CD14-positive monocyte (primary cell): ENCODE data around the gene STX4. TPM values are rescaled to one million over a fixed set of nuclear protein-coding genes. Genes with fewer than 3 reads are reported as not detected.

Experiments
- DNase-seq, 3 donors: peaks; one replicate each; pipeline ENCODE4 v3.0.0-alpha.2; 2011 to 2022
- H2AFZ ChIP-seq: 2 replicates; pipeline ENCODE4 v1.6.0; 2012; ENCODE audit warnings: mild to moderate bottlenecking, low read depth, low read length, inconsistent platforms; ENCODE audit not compliant: insufficient read depth, poor library complexity, severe bottlenecking
- H3K27ac ChIP-seq, 2 donors: 1 replicate in 1 of 2; 2 replicates in 1 of 2; pipeline ENCODE4 v1.5.1; 2012 to 2013; ENCODE audit warnings: low read length in 2 of 2, control low read depth in 1 of 2, inconsistent platforms in 1 of 2, low read depth in 1 of 2, mild to moderate bottlenecking in 1 of 2
- H3K27me3 ChIP-seq, 2 donors: one replicate each; pipeline versions ENCODE4 v1.6.0 to v1.6.1; 2011 to 2013; ENCODE audit warnings: low read length in 2 of 2; ENCODE audit not compliant: control insufficient read depth in 2 of 2, insufficient read depth in 2 of 2
- H3K36me3 ChIP-seq, 2 donors: replicated peaks in 1 of 2; 1 replicate in 1 of 2; 2 replicates in 1 of 2; pipeline versions ENCODE4 v1.5.1 to v1.6.1; 2012 to 2013; ENCODE audit warnings: low read length in 2 of 2, control low read depth in 1 of 2, inconsistent platforms in 1 of 2, mild to moderate bottlenecking in 1 of 2; ENCODE audit not compliant: insufficient read depth in 2 of 2, control insufficient read depth in 1 of 2
- H3K4me1 ChIP-seq, 2 donors: 1 replicate in 1 of 2; 2 replicates in 1 of 2; pipeline versions ENCODE4 v1.5.1 to v1.6.1; 2012 to 2013; ENCODE audit warnings: low read length in 2 of 2, control low read depth in 1 of 2, inconsistent platforms in 1 of 2, mild to moderate bottlenecking in 1 of 2, moderate library complexity in 1 of 2; ENCODE audit not compliant: insufficient read depth in 2 of 2, control insufficient read depth in 1 of 2
- H3K4me2 ChIP-seq: replicated peaks from 2 replicates; pipeline ENCODE3; 2012; ENCODE audit warnings: low read length, moderate library complexity, mild to moderate bottlenecking; ENCODE audit not compliant: poor library complexity, severe bottlenecking; ENCODE audit errors: extremely low read depth
- H3K4me3 ChIP-seq, 3 experiments: fragments of 200-600 bp in 1 of 3; sonication (generic) in 1 of 3; replicated peaks in 1 of 3; 1 replicate in 2 of 3; 2 replicates in 1 of 3; pipeline ENCODE4 v1.5.1; 2011 to 2013; ENCODE audit warnings: low read length in 3 of 3, mild to moderate bottlenecking in 3 of 3, control low read depth in 2 of 3, low read depth in 2 of 3, inconsistent platforms in 1 of 3, moderate library complexity in 1 of 3
- H3K79me2 ChIP-seq: 2 replicates; pipeline ENCODE4 v1.6.0; 2012; ENCODE audit warnings: mild to moderate bottlenecking, control low read depth, inconsistent platforms, low read length, moderate library complexity; ENCODE audit not compliant: insufficient read depth
- H3K9ac ChIP-seq: 2 replicates; pipeline ENCODE4 v1.6.0; 2017; ENCODE audit warnings: low read length, mild to moderate bottlenecking; ENCODE audit not compliant: insufficient read depth, poor library complexity, severe bottlenecking
- H3K9me3 ChIP-seq, 2 donors: replicated peaks in 1 of 2; 1 replicate in 1 of 2; 2 replicates in 1 of 2; pipeline versions ENCODE4 v1.5.1 to v1.6.1; 2012 to 2013; ENCODE audit warnings: low read length in 2 of 2, control low read depth in 1 of 2; ENCODE audit not compliant: control insufficient read depth in 1 of 2, insufficient read depth in 1 of 2
- H4K20me1 ChIP-seq: 2 replicates; pipeline ENCODE4 v1.6.0; 2012; ENCODE audit warnings: mild to moderate bottlenecking, low read length, control low read depth, moderate library complexity; ENCODE audit not compliant: insufficient read depth
- H3K27ac Mint-ChIP-seq, 7 donors: one replicate each; pipeline ENCODE4 v1.8.0; 2020; ENCODE audit warnings: mild to moderate bottlenecking in 7 of 7, mixed read lengths in 7 of 7, moderate library complexity in 6 of 7, inconsistent platforms in 2 of 7
- H3K27me3 Mint-ChIP-seq, 3 donors: one replicate each; pipeline ENCODE4 v1.8.0; 2021 to 2022; ENCODE audit warnings: low read depth in 3 of 3, mild to moderate bottlenecking in 3 of 3, mixed read lengths in 3 of 3, moderate library complexity in 3 of 3, inconsistent platforms in 1 of 3
- H3K36me3 Mint-ChIP-seq, 2 donors: one replicate each; pipeline ENCODE4 v1.8.0; 2020; ENCODE audit warnings: mixed read lengths in 2 of 2, inconsistent platforms in 1 of 2, mild to moderate bottlenecking in 1 of 2
- H3K4me1 Mint-ChIP-seq: one replicate; pipeline ENCODE4 v1.8.0; 2020; ENCODE audit warnings: mild to moderate bottlenecking, mixed read lengths
- H3K4me3 Mint-ChIP-seq, 2 donors: one replicate each; pipeline ENCODE4 v1.8.0; 2020; ENCODE audit warnings: mild to moderate bottlenecking in 2 of 2, mixed read lengths in 2 of 2, moderate library complexity in 1 of 2
- H3K9me3 Mint-ChIP-seq, 7 donors: one replicate each; pipeline ENCODE4 v1.8.0; 2020 to 2022; ENCODE audit warnings: mixed read lengths in 7 of 7, mild to moderate bottlenecking in 6 of 7, moderate library complexity in 6 of 7, inconsistent platforms in 2 of 7
- CTCF ChIP-seq: fragments of 200-600 bp; IDR thresholded peaks from one replicate; pipeline ENCODE4 v1.8.0; 2022; ENCODE audit warnings: antibody characterized with exemption, mild to moderate bottlenecking
- WGBS: methylation state at CpG from one replicate; pipeline ENCODE4 v1.1.5; 2013; ENCODE audit warnings: missing lambda C conversion rate; ENCODE audit not compliant: insufficient coverage; 5-methylcytosine and 5-hydroxymethylcytosine counted together
- intact Hi-C, 2 donors: fragments of 100-400 bp; cut with micrococcal nuclease; formaldehyde crosslinking; loops; one replicate each; pipeline versions ENCODE4 v1.15.0 to v1.15.1; 2023
- polyA plus RNA-seq, 3 donors: library from polyadenylated mRNA; depleted of rRNA in 1 of 3; unstranded in 2 of 3; stranded (reverse) in 1 of 3; fragments of 300-500 nt in 2 of 3; fragments of >200 nt in 1 of 3; fragmentation: Illumina TruSeq in 2 of 3; gene quantifications; 1 replicate in 2 of 3; 2 replicates in 1 of 3; pipeline ENCODE4 v1.2.3, GENCODE V29; 2012 to 2021

STX4 gene
- polyA plus RNA-seq, 3 donors: 18.6 to 186 (median 21.8) TPM

DNA sequence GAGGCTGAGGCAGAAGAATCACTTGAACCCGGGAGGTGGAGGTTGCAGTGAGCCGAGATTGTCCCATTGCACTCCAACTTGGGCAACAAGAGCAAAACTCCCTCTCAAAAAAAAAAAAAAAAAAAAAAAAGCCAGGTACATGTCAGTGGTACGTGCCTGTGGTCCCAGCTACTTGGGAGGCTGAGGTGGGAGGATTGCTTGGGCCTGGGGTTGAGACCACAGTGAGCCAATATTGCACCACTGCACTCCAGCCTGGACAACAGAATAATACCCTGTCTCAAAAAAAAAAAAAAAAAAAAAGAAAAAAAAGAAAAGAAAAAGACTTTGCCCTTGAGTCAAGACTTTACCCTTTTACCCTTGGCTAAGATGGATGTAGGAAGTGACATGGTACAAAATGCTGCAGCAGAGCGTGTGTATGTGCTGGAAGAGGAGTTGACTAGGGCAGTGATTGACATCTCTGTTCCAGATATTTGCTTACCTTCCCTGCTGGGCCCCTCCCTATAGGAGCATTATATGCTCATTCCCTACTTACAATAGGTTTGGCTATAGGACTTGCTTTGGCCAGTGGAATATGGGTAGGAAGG, 10.6 kb downstream of the STX4 start:
- Mint-ChIP-seq H3K9me3 (peaks cover 0 to 3% (median 1%) of the 10 kb centered on the region in 7 donors), H3K4me3 (no peak overlapping the region), H3K4me1 (peaks cover 14% of the 10 kb centered on the region), H3K27ac (no peak overlapping the region), H3K36me3 (peaks cover 37 to 45% of the 10 kb centered on the region in 2 donors), H3K27me3 (peaks cover 0 to 2% (median 0%) of the 10 kb centered on the region in 3 donors)
- intact Hi-C loops: no loop called here
- Histone ChIP-seq H3K27me3 (no peaks in the 10 kb centered on the region), H3K4me3 (no peak overlapping the region), H3K27ac (no peak overlapping the region), H2AFZ (no peak overlapping the region), H3K9me3 (no peaks in the 10 kb centered on the region), H4K20me1 (no peaks in the 10 kb centered on the region), H3K4me1 (peaks cover 6 to 7% of the 10 kb centered on the region in 2 donors), H3K79me2 (no peaks in the 10 kb centered on the region), H3K4me2 (no peak overlapping the region), H3K36me3 (peaks cover 38 to 44% of the 10 kb centered on the region in 2 donors), H3K9ac (no peak overlapping the region)
- no CpG with 5 or more reads among the region's 4 CpGs for WGBS
- no peak for DNase-seq
- no peak for TF ChIP-seq CTCF

DNA sequence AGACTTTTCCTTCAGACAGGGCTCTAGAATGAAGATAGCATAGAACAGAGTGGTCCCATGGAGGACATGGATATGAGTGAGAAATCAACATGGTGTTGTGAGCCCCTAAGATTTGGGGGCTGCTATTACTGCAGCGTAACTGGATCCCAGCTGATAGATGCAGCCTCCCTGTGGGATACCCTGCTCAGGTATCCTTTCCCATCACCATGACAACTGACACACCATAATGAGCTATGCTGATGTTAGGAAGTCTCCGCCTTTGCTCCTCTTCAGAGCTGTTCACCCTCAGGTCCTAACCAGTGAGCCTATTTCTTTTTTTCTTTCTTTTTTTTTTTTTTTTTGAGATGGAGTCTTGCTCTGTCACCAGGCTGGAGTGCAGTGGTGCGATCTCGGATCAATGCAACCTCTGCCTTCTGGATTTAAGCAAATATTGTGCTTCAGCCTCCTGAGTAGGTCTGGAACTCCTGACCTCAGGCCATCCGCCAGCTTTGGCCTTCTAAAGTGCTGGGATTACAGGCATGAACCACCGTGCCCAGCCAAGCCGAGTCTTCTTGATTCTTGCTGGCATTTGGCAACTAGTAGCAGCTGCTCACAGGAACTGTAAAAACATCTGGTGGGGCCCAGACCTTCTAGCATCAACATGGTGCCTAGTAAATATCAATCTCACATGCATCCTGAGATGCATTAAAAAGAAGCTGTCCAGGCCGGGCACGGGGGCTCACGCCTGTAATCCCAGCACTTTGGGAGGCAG, 17.1 kb downstream of the STX4 start:
- H3K4me3 Mint-ChIP-seq: no peak overlapping the region
- TF ChIP-seq CTCF: no peak
- peaks cover 12 to 17% of the 10 kb centered on the region in 2 donors for H3K4me1 ChIP-seq
- no peak overlapping the region for H3K4me3 ChIP-seq
- H3K9me3 Mint-ChIP-seq: peaks cover 0 to 4% (median 0%) of the 10 kb centered on the region in 7 donors
- DNase-seq: no peak
- H3K36me3 ChIP-seq: no peaks in the 10 kb centered on the region
- H3K36me3 Mint-ChIP-seq: peaks cover 0 to 3% of the 10 kb centered on the region in 2 donors
- no peaks in the 10 kb centered on the region for H3K27me3 ChIP-seq
- no peak overlapping the region for H3K27ac Mint-ChIP-seq
- H3K27ac ChIP-seq: no peak overlapping the region
- WGBS: 86% methylated on average over 6 of the region's 10 CpGs
- H3K9ac ChIP-seq: no peak overlapping the region
- H3K27me3 Mint-ChIP-seq: peaks cover 0 to 4% (median 2%) of the 10 kb centered on the region in 3 donors
- H4K20me1 ChIP-seq: no peaks in the 10 kb centered on the region
- no peak overlapping the region for H2AFZ ChIP-seq
- no peaks in the 10 kb centered on the region for H3K79me2 ChIP-seq
- H3K9me3 ChIP-seq: no peaks in the 10 kb centered on the region
- H3K4me2 ChIP-seq: no peak overlapping the region
- peaks cover 24% of the 10 kb centered on the region for H3K4me1 Mint-ChIP-seq
- intact Hi-C loops: no loop called here
